Measurements from ENCODE around the gene JARID2. TPM values are rescaled to one million over a fixed set of nuclear protein-coding genes. Genes with fewer than 3 reads are reported as not detected.

The JARID2 gene
- total RNA-seq, 1 experiment from 2014 or later = 23.6 TPM

GRCh38 chr6:15276036-15276985 is 30.4 kb downstream of the JARID2 start:
- H3K79me2 ChIP-seq (ENCODE audit: insufficient read depth, low read length) = peaks cover 88% of the 10 kb centered on the region
- no peak overlapping the region for H2AFZ ChIP-seq (ENCODE audit: low read depth, low read length, poor library complexity, severe bottlenecking)
- peaks cover 0 to 19% of the 10 kb centered on the region in 2 experiments; a peak in 2 of 4 replicates for H3K4me1 ChIP-seq (ENCODE audit: control insufficient read depth in 1 of 2, insufficient read depth in 2 of 2, low read length in 2 of 2)
- POLR2A ChIA-PET = no interaction called here
- no peaks in the 10 kb centered on the region for H3K27me3 ChIP-seq (ENCODE audit: insufficient read depth, low read length)
- TF ChIP-seq ZNF274 (IDR thresholded peaks at IDR 0.05; ENCODE audit: low read depth, low read length) (no peak), FOSL1 (IDR thresholded peaks at IDR 0.05; ENCODE audit: low read depth) (no peak), EZH2 (IDR thresholded peaks at IDR 0.05) (no peak), EZH2phosphoT487 (IDR thresholded peaks at IDR 0.05; ENCODE audit: borderline replicate concordance) (no peak), ELF1 (IDR thresholded peaks at IDR 0.05; ENCODE audit: borderline replicate concordance, low read depth) (no peak), ZFX (IDR thresholded peaks at IDR 0.05) (no peak), CEBPB (IDR thresholded peaks at IDR 0.05; ENCODE audit: low read depth) (no peak), JUND (IDR thresholded peaks at IDR 0.05) (no peak), ATF3 (IDR thresholded peaks at IDR 0.05) (no peak)
- H3K27ac ChIP-seq (ENCODE audit: low read depth, low read length) = no peak overlapping the region
- CTCF ChIA-PET = no interaction called here
- no peak for DNase-seq (ENCODE audit: low read depth, low spot score)
- H3K36me3 ChIP-seq (ENCODE audit: control insufficient read depth in 1 of 2, insufficient read depth in 2 of 2, low read length in 2 of 2) = no peaks in the 10 kb centered on the region
- H4K20me1 ChIP-seq (ENCODE audit: insufficient read depth) = no peaks in the 10 kb centered on the region
- H3K4me3 ChIP-seq (replicated peaks in 1 of 2; ENCODE audit: low read depth in 1 of 2, low read length in 2 of 2) = no peak overlapping the region
- intact Hi-C loops (cut with micrococcal nuclease) = no loop called here
- RAD21 ChIA-PET (ENCODE audit: low non-redundant PET in 1 of 2, low total read pairs in 2 of 2, uncharacterized antibody in 2 of 2, unreplicated experiment in 2 of 2) = no interaction called here
- no TSS peak for BruUV-seq (replicated peaks)
- no peak overlapping the region for H3K9ac ChIP-seq (ENCODE audit: low read length)
- no peaks in the 10 kb centered on the region for H3K9me3 ChIP-seq (ENCODE audit: control insufficient read depth in 1 of 2, insufficient read depth in 1 of 2, low read depth in 1 of 2, low read length in 2 of 2)
- no peak overlapping the region for H3K4me2 ChIP-seq (ENCODE audit: low read length)
- H3K9me2 ChIP-seq (ENCODE audit: insufficient read depth) = no peaks in the 10 kb centered on the region
- ATAC-seq = no peak

- intact Hi-C loops (cut with micrococcal nuclease) = no loop called here
- Histone ChIP-seq H3K4me3 (replicated peaks in 1 of 2; ENCODE audit: low read depth in 1 of 2, low read length in 2 of 2) (no peak overlapping the region), H3K27me3 (ENCODE audit: insufficient read depth, low read length) (no peaks in the 10 kb centered on the region), H3K9me2 (ENCODE audit: insufficient read depth) (no peaks in the 10 kb centered on the region), H3K27ac (ENCODE audit: low read depth, low read length) (no peak overlapping the region), H3K79me2 (ENCODE audit: insufficient read depth, low read length) (peaks cover 85% of the 10 kb centered on the region), H4K20me1 (ENCODE audit: insufficient read depth) (no peaks in the 10 kb centered on the region), H3K9ac (ENCODE audit: low read length) (no peak overlapping the region), H3K4me2 (ENCODE audit: low read length) (no peak overlapping the region), H3K4me1 (ENCODE audit: control insufficient read depth in 1 of 2, insufficient read depth in 2 of 2, low read length in 2 of 2) (peaks cover 3 to 44% of the 10 kb centered on the region in 2 experiments), H3K9me3 (ENCODE audit: control insufficient read depth in 1 of 2, insufficient read depth in 1 of 2, low read depth in 1 of 2, low read length in 2 of 2) (no peaks in the 10 kb centered on the region), H2AFZ (ENCODE audit: low read depth, low read length, poor library complexity, severe bottlenecking) (no peak overlapping the region), H3K36me3 (ENCODE audit: control insufficient read depth in 1 of 2, insufficient read depth in 2 of 2, low read length in 2 of 2) (no peaks in the 10 kb centered on the region)
- TF ChIP-seq EZH2 (IDR thresholded peaks at IDR 0.05) = no peak
- TF ChIP-seq ELF1 (IDR thresholded peaks at IDR 0.05; ENCODE audit: borderline replicate concordance, low read depth) = no peak
- no peak for TF ChIP-seq SRF (IDR thresholded peaks at IDR 0.05; ENCODE audit: low read depth)
- TF ChIP-seq YY1 (IDR thresholded peaks at IDR 0.05; ENCODE audit: extremely low read depth, insufficient replicate concordance, low read depth, low read length) = no peak
- no peak for TF ChIP-seq ATF3 (IDR thresholded peaks at IDR 0.05)
- BruUV-seq (replicated peaks) = no TSS peak
- POLR2A ChIA-PET = no interaction called here
- CTCF ChIA-PET = no interaction called here
- ATAC-seq = no peak
- DNase-seq (ENCODE audit: low read depth, low spot score) = no peak
- RAD21 ChIA-PET (ENCODE audit: low non-redundant PET in 1 of 2, low total read pairs in 2 of 2, uncharacterized antibody in 2 of 2, unreplicated experiment in 2 of 2) = no interaction called here
Observed at GRCh38 chr6:15279047-15279661, 33.3 kb downstream of the JARID2 start.
